Neural cell (in vitro differentiated cells): ENCODE data around the gene JPT2. TPM values are rescaled to one million over a fixed set of nuclear protein-coding genes. Genes with fewer than 3 reads are reported as not detected.

ENCODE experiments used
- H2AFZ ChIP-seq: fragments of 200-600, 300-800 bp; sonication (generic), shearing (Covaris generic); 2 replicates; pipeline ENCODE4 v1.6.0; 2014; ENCODE audit warnings: low read depth, mild to moderate bottlenecking, antibody characterized with exemption, low read length, moderate library complexity
- H3F3A ChIP-seq: fragments of 200-600 bp; shearing (Covaris generic); 2 replicates; pipeline ENCODE4 v1.6.1; 2016; ENCODE audit warnings: mild to moderate bottlenecking, moderate library complexity, mixed read lengths, antibody characterized with exemption, low read length; ENCODE audit not compliant: insufficient read depth, poor library complexity, severe bottlenecking
- H3K27ac ChIP-seq: fragments of 200-600, 300-800 bp; sonication (generic), shearing (Covaris generic); 2 replicates; pipeline ENCODE4 v1.5.1; 2014; ENCODE audit warnings: mild to moderate bottlenecking, low read length, moderate library complexity
- H3K27me3 ChIP-seq: fragments of 300-800, 200-600 bp; sonication (generic), shearing (Covaris generic); 2 replicates; pipeline ENCODE4 v1.6.0; 2014; ENCODE audit warnings: mild to moderate bottlenecking, low read depth, low read length, moderate library complexity; ENCODE audit not compliant: insufficient read depth
- H3K36me3 ChIP-seq: fragments of 300-800, 200-600 bp; sonication (generic), shearing (Covaris generic); 2 replicates; pipeline ENCODE4 v1.5.1; 2014; ENCODE audit warnings: mild to moderate bottlenecking, antibody characterized with exemption, low read length, moderate library complexity; ENCODE audit not compliant: insufficient read depth
- H3K4me2 ChIP-seq: fragments of 300-800, 200-600 bp; sonication (generic), shearing (Covaris generic); 2 replicates; pipeline ENCODE4 v1.6.0; 2014; ENCODE audit warnings: mild to moderate bottlenecking, low read length
- H3K4me3 ChIP-seq: fragments of 300-800, 200-600 bp; sonication (generic), shearing (Covaris generic); 2 replicates; pipeline ENCODE4 v1.5.1; 2014; ENCODE audit warnings: mild to moderate bottlenecking, low read length, moderate library complexity
- H3K79me2 ChIP-seq: fragments of 200-600 bp; shearing (Covaris generic); replicated peaks from 2 replicates; pipeline ENCODE4 v1.6.0; 2014; ENCODE audit warnings: mild to moderate bottlenecking, low read length, moderate library complexity; ENCODE audit not compliant: insufficient read depth
- H3K9ac ChIP-seq: fragments of 300-800, 200-600 bp; sonication (generic), shearing (Covaris generic); 2 replicates; pipeline ENCODE4 v1.6.1; 2016; ENCODE audit warnings: mild to moderate bottlenecking, low read length, mixed read lengths
- H3K9me2 ChIP-seq: fragments of 200-600 bp; shearing (Covaris generic); 2 replicates; pipeline ENCODE4 v1.6.1; 2016; ENCODE audit warnings: mild to moderate bottlenecking, low read length, mixed read lengths; ENCODE audit not compliant: insufficient read depth
- H3K9me3 ChIP-seq: fragments of 200-600, 300-800 bp; sonication (generic), shearing (Covaris generic); 2 replicates; pipeline ENCODE4 v1.6.1; 2016; ENCODE audit warnings: mild to moderate bottlenecking, mixed run types, low read length, moderate library complexity, mixed read lengths
- H4K20me1 ChIP-seq: fragments of 200-600 bp; shearing (Covaris generic); 2 replicates; pipeline ENCODE4 v1.6.1; 2016; ENCODE audit warnings: mild to moderate bottlenecking, mixed run types; ENCODE audit not compliant: insufficient read depth
- EP300 ChIP-seq: fragments of 450-650 bp; conservative IDR thresholded peaks from 2 replicates; pipeline ENCODE4 v1.6.1; 2014; ENCODE audit warnings: antibody characterized with exemption, mild to moderate bottlenecking, moderate library complexity; ENCODE audit not compliant: poor library complexity, severe bottlenecking
- MXI1 ChIP-seq: fragments of 450-650 bp; conservative IDR thresholded peaks from 2 replicates; pipeline ENCODE4 v1.6.1; 2014; ENCODE audit warnings: antibody characterized with exemption, mild to moderate bottlenecking; ENCODE audit not compliant: poor library complexity, severe bottlenecking
- polyA plus RNA-seq: library from polyadenylated mRNA; depleted of rRNA; stranded (reverse); fragments of >200 nt; gene quantifications from 2 replicates; pipeline ENCODE4 v1.2.3, GENCODE V29; 2014
- small RNA-seq, 3 experiments: library from RNA; depleted of rRNA; stranded (forward); fragments of <200 nt; gene quantifications; one replicate each; pipeline ENCODE3, GENCODE V24; 2012

The JPT2 gene
- polyA plus RNA-seq, 1 donor from 2014 or later: 61.4 TPM

- no peak overlapping the region for H2AFZ ChIP-seq
- TF ChIP-seq MXI1 (no peak), EP300 (no peak)
- H3K36me3 ChIP-seq: peaks cover 7% of the 10 kb centered on the region
- H3K27ac ChIP-seq: no peak overlapping the region
- H4K20me1 ChIP-seq: no peaks in the 10 kb centered on the region
- no peaks in the 10 kb centered on the region for H3K9me3 ChIP-seq
- no peaks in the 10 kb centered on the region for H3K79me2 ChIP-seq
- no peak overlapping the region for H3K9ac ChIP-seq
- H3K4me2 ChIP-seq: no peak overlapping the region
- H3K9me2 ChIP-seq: no peaks in the 10 kb centered on the region
- no peak overlapping the region for H3K4me3 ChIP-seq
- no peaks in the 10 kb centered on the region for H3F3A ChIP-seq
- H3K27me3 ChIP-seq: no peaks in the 10 kb centered on the region
Observed at GRCh38 chr16:1749152-1750117, 71.4 kb downstream of the JPT2 start.

Small RNAs within 50 kb of the gene (small RNA-seq; reads per million reads assigned to genes)
- gene MIR3177: 2.4 to 6.2 (median 2.6) reads per million in 3 experiments

Other genes with a start within 250 kb of the JPT2 start
- gene PERCC1, start 247.2 kb upstream of the JPT2 start, polyA plus RNA-seq: not detected in 2 replicates
- gene CCDC154, start 233.7 kb upstream of the JPT2 start, polyA plus RNA-seq: 3.1 and 3.3 TPM in 2 replicates
- gene CLCN7, start 203.3 kb upstream of the JPT2 start, polyA plus RNA-seq: 40.9 and 53.2 TPM in 2 replicates
- not detected in 2 replicates for gene PTX4, start 189.3 kb upstream of the JPT2 start, polyA plus RNA-seq
- 50.4 and 55.5 TPM in 2 replicates for gene TELO2, start 184.9 kb upstream of the JPT2 start, polyA plus RNA-seq
- not detected in 2 replicates for gene TMEM204, start 144.6 kb upstream of the JPT2 start, polyA plus RNA-seq
- 28.1 and 38.9 TPM in 2 replicates for gene IFT140, start 66.2 kb upstream of the JPT2 start, polyA plus RNA-seq
- gene CRAMP1, start 65.9 kb upstream of the JPT2 start, polyA plus RNA-seq: 11.1 and 11.9 TPM in 2 replicates
- 51.0 and 68.7 TPM in 2 replicates for gene MAPK8IP3, start 27.9 kb downstream of the JPT2 start, polyA plus RNA-seq
- gene NME3, start 93.3 kb downstream of the JPT2 start, polyA plus RNA-seq: 102 and 145 TPM in 2 replicates
- gene EME2, start 94.5 kb downstream of the JPT2 start, polyA plus RNA-seq: 21.2 and 25.6 TPM in 2 replicates
- gene MRPS34, start 94.9 kb downstream of the JPT2 start, polyA plus RNA-seq: 113 and 152 TPM in 2 replicates
- gene SPSB3, start 104.3 kb downstream of the JPT2 start, polyA plus RNA-seq: 315 and 373 TPM in 2 replicates
- 213 and 246 TPM in 2 replicates for gene NUBP2, start 104.7 kb downstream of the JPT2 start, polyA plus RNA-seq
- gene IGFALS, start 115.4 kb downstream of the JPT2 start, polyA plus RNA-seq: 1.2 and 3.0 TPM in 2 replicates
- gene HAGH, start 148.5 kb downstream of the JPT2 start, polyA plus RNA-seq: 163 and 196 TPM in 2 replicates
- gene FAHD1, start 148.9 kb downstream of the JPT2 start, polyA plus RNA-seq: 73.5 and 80.0 TPM in 2 replicates
- gene MEIOB, start 193.9 kb downstream of the JPT2 start, polyA plus RNA-seq: not detected in 2 replicates
- gene HS3ST6, start 240.1 kb downstream of the JPT2 start, polyA plus RNA-seq: not detected in 2 replicates